Transverse colon (tissue), 3 donors: ENCODE results near the gene SMIM7.

Experiments
- POLR2A ChIP-seq: fragments of 450-650 bp; IDR thresholded peaks from one replicate; pipeline ENCODE4 v1.6.1; 2016; ENCODE audit warnings: antibody characterized with exemption, mild to moderate bottlenecking, moderate library complexity
- TF ChIP-seq, protein P1 (sequence below), 5 experiments: fragments of 200-600 bp in 3 of 5; fragments of 450-650 bp in 2 of 5; sonication (generic) in 3 of 5; IDR thresholded peaks; 1 replicate in 2 of 5; 2 replicates in 3 of 5; pipeline ENCODE4 v1.5.1; 2016 to 2017; ENCODE audit warnings: antibody characterized with exemption in 5 of 5, inconsistent platforms in 3 of 5, mild to moderate bottlenecking in 2 of 5, moderate library complexity in 1 of 5

DNA sequence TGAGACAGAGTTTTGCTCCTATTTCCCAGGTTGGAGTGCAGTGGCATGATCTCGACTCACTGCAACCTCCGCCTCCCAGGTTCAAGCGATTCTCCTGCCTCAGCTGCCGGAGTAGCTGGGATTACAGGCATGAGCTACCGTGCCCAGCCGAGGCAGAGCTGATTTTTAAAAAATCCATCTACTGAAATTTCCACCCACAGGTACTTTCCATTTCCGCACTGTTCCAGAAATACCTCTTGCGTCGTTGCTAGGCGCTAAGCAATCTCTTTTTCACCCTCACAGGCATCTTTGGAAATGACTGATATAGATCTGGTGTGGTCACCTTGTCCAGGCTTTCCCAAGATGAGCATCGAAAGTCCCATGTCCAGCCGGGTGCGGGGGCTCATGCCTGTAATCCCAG, 10.3 kb upstream of the SMIM7 start:
- TF ChIP-seq, protein P1, sequence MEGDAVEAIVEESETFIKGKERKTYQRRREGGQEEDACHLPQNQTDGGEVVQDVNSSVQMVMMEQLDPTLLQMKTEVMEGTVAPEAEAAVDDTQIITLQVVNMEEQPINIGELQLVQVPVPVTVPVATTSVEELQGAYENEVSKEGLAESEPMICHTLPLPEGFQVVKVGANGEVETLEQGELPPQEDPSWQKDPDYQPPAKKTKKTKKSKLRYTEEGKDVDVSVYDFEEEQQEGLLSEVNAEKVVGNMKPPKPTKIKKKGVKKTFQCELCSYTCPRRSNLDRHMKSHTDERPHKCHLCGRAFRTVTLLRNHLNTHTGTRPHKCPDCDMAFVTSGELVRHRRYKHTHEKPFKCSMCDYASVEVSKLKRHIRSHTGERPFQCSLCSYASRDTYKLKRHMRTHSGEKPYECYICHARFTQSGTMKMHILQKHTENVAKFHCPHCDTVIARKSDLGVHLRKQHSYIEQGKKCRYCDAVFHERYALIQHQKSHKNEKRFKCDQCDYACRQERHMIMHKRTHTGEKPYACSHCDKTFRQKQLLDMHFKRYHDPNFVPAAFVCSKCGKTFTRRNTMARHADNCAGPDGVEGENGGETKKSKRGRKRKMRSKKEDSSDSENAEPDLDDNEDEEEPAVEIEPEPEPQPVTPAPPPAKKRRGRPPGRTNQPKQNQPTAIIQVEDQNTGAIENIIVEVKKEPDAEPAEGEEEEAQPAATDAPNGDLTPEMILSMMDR (IDR thresholded peaks at IDR 0.05): no peak
- TF ChIP-seq POLR2A: no peak
